GM20000 (cell line): ENCODE results near the gene IRS2.
"Not testable (repeated sequence)": the region's sequence is repeated elsewhere in the genome, so short reads cannot be mapped to it uniquely, and the experiment has no call there.

Experiments used
- DNase-seq: peaks from one replicate; pipeline ENCODE4 v3.0.0; 2012; ENCODE audit warnings: low spot score
- TF ChIP-seq, protein P1 (sequence below): IDR thresholded peaks from 2 replicates; pipeline ENCODE4 v1.5.1; 2012; ENCODE audit warnings: mild to moderate bottlenecking, control low read depth; ENCODE audit errors: extremely low read depth, missing control alignments

The IRS2 gene

GRCh38 chr13:109738298-109738746 is 48.1 kb downstream of the IRS2 start:
- no peak for DNase-seq
- TF ChIP-seq, protein P1, sequence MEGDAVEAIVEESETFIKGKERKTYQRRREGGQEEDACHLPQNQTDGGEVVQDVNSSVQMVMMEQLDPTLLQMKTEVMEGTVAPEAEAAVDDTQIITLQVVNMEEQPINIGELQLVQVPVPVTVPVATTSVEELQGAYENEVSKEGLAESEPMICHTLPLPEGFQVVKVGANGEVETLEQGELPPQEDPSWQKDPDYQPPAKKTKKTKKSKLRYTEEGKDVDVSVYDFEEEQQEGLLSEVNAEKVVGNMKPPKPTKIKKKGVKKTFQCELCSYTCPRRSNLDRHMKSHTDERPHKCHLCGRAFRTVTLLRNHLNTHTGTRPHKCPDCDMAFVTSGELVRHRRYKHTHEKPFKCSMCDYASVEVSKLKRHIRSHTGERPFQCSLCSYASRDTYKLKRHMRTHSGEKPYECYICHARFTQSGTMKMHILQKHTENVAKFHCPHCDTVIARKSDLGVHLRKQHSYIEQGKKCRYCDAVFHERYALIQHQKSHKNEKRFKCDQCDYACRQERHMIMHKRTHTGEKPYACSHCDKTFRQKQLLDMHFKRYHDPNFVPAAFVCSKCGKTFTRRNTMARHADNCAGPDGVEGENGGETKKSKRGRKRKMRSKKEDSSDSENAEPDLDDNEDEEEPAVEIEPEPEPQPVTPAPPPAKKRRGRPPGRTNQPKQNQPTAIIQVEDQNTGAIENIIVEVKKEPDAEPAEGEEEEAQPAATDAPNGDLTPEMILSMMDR = no peak

DNA sequence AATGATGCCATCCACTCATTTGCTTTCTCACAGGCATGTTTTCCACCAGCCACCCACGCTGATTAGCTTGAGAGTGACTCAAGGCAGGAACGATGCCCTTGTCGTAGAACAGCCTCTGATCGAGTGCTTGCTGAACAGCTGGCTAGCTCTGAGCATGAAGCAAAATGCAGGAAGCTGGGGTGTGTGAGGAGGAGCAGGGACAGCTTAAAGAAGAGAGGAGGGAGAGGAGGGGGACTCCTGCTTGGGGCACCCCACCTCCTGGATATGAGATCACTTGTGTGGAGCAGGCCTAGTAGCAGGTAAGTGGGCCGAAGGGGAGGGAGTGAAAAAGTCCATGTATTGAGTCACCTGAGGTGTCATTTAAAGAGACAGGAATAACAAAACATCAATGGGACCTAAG is 48.8 kb downstream of the IRS2 start:
- no peak for DNase-seq
- TF ChIP-seq, protein P1 = no peak

DNA sequence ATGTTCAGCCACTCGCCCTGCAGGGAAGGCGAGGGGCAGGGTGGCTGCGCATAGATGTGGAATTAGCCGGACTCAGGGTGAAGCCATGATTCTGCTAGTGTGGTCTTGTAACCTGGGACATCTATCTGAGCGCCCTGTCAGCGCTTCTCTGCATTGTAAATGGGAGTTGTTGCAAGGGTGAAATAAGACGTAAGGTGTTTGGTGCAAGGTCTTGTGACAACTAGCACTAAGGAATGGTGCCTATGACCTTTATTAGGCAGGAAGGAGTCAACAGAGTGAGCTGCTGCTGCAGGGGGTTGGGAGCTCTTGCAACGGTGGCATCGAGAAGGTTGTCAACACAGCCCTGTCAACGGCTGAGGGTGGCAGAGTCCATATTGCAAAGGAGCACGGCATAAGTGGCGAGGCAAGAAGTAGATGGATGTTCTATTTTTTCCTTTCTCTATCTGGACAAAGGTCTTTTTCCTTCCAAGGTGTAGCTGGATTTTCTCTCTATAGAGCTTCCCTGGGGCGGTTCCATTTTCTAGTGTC is 49.3 kb downstream of the IRS2 start:
- TF ChIP-seq, protein P1 = no peak
- DNase-seq = no peak

- TF ChIP-seq, protein P1 = no peak
- DNase-seq = no peak
Observed at GRCh38 chr13:109735436-109735966, 50.9 kb downstream of the IRS2 start.

DNA sequence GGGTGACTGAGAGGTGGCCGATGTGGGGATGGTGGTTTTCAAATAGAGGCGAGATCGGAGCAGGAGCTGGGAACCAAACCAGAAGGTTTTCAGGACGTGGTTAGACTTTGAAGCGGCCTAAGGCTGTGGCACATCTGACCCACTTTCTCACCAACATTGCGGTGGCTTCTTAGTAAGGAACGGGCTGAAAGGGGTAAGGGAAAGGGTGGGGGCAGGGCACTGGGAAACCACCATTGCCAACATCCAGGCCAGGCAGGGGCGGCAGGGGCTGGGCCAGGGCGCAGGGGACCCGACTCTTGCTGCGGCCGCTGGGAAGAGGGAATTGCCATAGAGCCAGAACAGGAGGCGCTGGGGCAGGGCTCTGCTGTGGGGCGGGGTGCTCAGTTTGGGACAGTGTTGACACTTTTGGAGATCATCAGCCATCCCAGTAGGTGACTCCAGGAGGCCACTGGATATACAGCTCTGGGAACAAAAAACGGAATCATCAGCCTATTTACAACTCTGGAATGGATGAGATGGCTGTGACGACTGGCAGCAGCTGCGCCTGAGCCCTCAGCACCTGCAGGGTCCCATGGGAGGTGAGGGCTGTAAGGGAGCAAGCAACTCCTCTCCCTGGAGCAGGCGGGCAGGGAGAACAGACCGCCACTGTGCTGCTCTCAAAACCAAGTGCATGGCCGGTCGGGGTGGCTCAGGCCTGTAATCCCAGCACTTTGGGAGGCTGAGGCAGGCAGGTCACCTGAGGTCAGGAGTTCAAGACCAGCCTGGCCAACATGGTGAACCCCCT is 52.2 kb downstream of the IRS2 start:
- DNase-seq = no peak
- TF ChIP-seq, protein P1 = no peak

GRCh38 chr13:109733550-109733949 is 52.8 kb downstream of the IRS2 start:
- no peak for DNase-seq
- TF ChIP-seq, protein P1 = no peak

- DNase-seq = not testable (repeated sequence)
Observed at GRCh38 chr13:109732470-109733170, 53.8 kb downstream of the IRS2 start.
